CD4-positive, alpha-beta T cell treated with Interleukin-6 at 100 ng/mL for 8 hours (primary cell): ENCODE results near the gene FASTK.
A peak's percentile ranks its signal among the peaks of the same experiment; 100 is the strongest.

Source experiments
- DNase-seq: peaks from one replicate; pipeline ENCODE4 v3.0.0-alpha.2; 2020; ENCODE audit warnings: mixed read lengths, low spot score

Gene FASTK

GRCh38 chr7:151099486-151100211, 19.0 kb upstream of the FASTK start:
- DNase-seq = no peak

GRCh38 chr7:151095828-151096475, 15.3 kb upstream of the FASTK start:
- DNase-seq = no peak

- no peak for DNase-seq
These were observed 14.7 kb upstream of the FASTK start for GRCh38 chr7:151095123-151095797.

DNA sequence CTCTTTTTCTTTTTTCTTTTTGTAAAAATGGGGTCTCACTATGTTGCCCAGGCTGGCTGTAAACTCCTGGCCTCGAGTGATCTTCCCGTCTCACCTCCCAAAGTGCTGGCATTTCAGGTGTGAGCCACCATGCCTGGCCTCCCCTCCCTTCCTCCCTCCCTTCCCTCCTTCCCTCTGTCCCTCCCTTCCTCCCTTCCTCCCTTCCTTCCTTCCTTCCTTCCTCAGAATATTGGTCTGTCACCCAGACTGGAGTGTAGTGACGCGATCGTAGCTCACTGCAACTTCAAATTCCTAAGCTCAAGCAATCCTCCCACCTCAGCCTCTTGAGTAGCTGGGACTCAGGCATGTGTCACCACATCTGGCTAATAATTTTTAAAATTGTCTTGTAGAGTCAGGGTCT, 14.1 kb upstream of the FASTK start:
- no peak for DNase-seq

DNA sequence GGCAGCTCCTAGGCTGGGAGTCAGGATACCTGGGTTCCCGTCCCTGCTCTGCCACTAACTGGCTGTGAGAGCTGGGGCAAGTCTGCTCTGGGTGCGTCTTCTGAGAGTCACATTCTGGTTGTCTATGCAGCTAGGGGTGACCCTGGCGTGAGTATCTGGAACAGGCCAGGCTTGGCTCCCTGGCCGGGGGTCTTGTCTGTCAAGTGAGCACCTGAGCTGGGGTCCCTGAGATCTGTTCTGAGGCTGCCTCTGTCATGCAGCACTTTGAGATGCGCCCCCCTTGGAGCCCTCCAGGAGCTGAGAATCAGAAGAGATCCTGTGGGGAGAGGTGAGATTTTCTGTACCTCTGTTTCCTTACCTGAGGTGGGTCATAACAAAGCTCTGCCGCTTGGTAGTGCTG, 13.1 kb upstream of the FASTK start:
- DNase-seq = no peak

- no peak for DNase-seq
These were observed 11.4 kb upstream of the FASTK start for GRCh38 chr7:151091988-151092387.

GRCh38 chr7:151091431-151091830, 10.8 kb upstream of the FASTK start:
- DNase-seq = no peak

DNA sequence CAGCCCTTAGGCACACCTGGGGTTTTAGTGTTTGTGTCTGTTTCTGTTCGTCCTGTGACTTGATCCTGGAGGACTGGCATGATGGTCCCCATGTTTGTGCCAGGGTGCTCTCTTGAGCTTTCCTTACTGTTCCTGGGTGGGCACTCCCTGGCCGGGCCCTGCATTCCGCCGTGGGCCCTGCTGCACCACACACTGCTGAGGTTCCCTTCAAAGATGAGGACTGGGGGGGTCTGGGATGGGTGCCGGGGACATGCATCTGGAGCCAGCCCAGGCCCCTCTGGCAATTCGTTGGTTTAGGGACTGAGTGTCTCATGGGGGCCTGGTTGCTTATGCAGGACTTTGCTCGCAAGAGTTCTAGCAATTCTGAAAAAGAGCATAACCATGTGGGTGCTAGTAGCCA, 10.4 kb upstream of the FASTK start:
- DNase-seq = no peak

- DNase-seq = no peak
These were observed 9.5 kb upstream of the FASTK start for GRCh38 chr7:151089893-151090730.

GRCh38 chr7:151088856-151089699, 8.5 kb upstream of the FASTK start:
- no peak for DNase-seq

DNA sequence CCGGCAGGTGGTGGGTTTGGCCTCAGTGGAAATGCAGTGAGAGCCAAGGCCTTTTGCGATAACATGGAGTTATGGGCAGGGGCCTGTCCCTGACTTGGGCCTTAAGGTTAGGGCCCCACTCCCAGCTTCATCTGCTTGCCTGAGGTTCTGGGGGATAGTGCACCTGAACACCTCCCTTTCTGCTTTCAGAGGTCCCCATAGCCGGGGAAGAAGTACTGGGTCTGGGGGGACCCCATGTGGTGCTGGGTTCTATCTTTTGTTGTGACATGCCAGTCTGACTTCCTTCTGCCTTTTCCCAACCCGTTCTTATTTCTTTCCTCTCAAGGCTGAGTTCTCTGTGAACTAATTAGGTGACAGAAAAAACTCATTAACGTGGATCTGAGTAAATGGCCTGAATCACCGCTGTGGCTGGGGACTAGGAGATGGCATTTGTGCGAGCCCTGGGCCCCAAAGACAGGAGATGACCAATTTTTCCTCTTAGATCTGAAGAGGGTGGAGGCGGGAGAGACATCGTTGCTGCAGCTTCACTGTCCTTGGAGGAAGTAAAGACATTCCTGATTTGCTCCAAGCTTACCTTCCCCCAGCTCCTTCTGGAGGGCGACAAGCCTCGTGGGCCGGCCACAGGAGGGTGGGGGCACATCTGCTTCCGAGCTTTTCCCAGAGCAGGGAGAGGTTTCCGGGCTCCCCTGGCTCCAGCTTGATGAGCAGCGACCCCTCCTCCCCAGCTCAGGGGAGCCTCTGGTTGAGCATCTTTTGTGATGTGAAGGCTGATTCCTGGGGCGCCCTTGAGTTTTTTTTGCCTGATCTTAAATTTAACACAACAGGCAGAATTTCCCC, 7.6 kb upstream of the FASTK start:
- no peak for DNase-seq

DNA sequence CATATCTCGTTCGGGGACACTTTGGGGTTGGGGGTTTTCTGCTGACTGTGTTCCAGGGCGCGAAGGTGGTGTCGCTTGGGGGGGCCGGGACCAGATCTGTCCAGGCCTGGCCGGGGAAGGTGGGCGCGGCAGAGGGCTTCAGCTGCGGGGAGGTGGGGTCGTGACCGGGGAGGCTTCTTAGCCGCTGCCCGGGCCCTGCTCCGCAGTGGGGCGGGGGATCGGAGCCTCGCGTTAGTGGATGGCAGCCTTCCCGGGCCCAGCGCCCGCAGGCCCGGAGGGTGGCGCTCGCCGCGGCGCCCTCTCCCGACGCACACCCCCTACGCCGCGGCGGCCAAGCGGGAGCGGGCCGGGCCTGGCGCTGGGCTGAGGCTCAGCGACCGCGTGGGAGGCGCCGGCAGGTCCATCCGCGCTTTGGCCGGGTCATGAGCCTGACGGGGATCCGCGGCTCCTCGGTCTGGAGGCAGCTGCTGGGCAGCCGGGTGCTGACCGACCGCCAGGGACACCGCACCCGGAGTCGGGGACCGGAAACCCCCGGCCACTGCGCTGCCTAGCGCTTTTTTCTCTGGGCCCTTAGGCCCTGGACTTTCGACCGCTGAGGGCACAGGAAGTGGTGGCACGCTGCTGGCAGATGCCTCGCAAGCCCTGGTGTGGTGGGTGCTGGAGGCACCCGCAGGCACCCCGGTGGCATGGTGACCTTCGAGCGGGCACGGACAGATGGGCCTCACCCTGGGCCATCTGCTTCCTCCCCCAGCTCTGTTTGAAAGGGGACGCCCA, 6.8 kb upstream of the FASTK start:
- DNase-seq = no peak

GRCh38 chr7:151086802-151087244, 6.2 kb upstream of the FASTK start:
- DNase-seq = no peak

- DNase-seq = peak; percentile 42
These were observed 5.3 kb upstream of the FASTK start, which contains the start of gene AGAP3 for GRCh38 chr7:151085691-151086620. TSS of gene AGAP3 (plus strand) at chr7:151086475. CDS start at chr7:151086742, 267 bp downstream.

DNA sequence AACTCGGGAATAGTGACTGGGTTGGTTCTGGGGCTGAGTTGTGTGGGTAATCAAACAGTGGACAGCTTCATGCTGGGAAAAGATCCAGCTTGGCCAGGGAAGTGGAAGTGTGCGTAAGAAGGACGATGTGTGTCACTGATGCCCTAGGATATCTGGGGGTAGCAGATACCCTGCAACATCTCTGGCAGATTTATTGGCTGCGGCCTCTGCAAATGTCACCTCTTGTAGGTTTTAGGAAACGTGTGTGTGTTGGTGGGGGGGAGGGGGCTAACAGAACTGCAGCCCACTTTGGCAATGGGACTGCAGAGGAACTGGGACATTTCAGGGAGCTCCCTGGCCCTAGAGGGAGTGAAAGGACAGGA, 4.7 kb upstream of the FASTK start:
- DNase-seq = no peak

- DNase-seq = no peak
These were observed 3.2 kb upstream of the FASTK start for GRCh38 chr7:151083824-151084160.

DNA sequence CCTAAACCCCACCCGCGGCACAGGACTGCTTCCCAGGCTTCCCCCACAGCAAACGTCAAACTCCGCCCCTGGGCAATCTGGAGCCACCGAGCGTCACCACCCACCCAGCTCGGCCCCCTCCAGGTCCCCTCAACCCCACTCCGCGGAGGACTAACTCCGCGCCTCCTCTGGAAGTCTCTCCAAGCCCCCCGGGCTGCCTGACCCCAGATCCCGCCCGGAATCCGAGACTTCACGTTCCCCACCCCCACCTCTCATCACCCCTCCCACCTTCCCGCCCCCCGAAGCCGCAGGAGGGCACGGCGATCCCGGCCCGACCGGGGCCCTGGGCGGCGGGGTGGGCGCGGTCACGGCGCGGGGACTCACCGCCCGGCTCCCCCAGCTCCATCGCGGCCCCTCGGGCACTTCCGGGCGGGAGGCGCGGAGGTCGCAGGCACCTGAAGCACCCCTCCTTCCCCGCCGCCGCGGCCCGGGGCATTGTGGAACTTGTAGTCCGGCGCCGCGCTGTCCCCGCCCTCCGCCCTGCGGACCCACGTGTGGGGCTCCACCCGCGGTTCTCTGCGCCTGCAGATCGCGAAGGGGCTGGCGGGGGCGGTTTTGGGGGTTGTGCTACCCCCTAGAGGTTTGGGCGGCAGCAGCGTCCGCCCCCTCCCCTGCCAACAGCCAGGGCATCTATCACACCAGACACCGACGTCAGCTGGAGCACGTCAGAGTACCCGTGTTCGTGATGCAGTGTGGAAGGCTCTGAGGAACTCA, 2.6 kb upstream of the FASTK start, which contains the start of gene TMUB1:
TMUB1 (minus strand) TSS at position 423 of the 753 bp plus-strand sequence. CDS start 930 bp downstream, outside the sequence.
- DNase-seq = peak; percentile 79
